H1 (cell line): ENCODE measurements around the gene ISLR2. TPM values are rescaled to one million over a fixed set of nuclear protein-coding genes. Genes with fewer than 3 reads are reported as not detected.
A peak's percentile ranks its signal among the peaks of the same experiment; 100 is the strongest.

Experiments used
- CTCF ChIA-PET: fragments of 300-600 bp; sonication (Branson Sonifier 250); formaldehyde crosslinking; loops from one replicate; lab custom pipeline; 2021; ENCODE audit not compliant: partially characterized antibody; lab: Charles Lee
- POLR2A ChIA-PET: fragments of 300-600 bp; sonication (Branson Sonifier 250); formaldehyde crosslinking; loops from one replicate; lab custom pipeline; 2021; ENCODE audit warnings: inconsistent platforms; ENCODE audit not compliant: partially characterized antibody; lab: Charles Lee
- DNase-seq, 2 experiments: peaks; one replicate each; pipeline versions ENCODE4 v3.0.0 to v3.0.0-alpha.2; 2010 to 2022; ENCODE audit warnings: low spot score in 2 of 2, low read depth in 1 of 2, mixed read lengths in 1 of 2
- FAIRE-seq: peaks from 2 replicates; lab custom pipeline; 2011; peaks lifted over from hg19 to GRCh38; lab: Jason Lieb, UNC
- H2AFZ ChIP-seq: 2 replicates; pipeline ENCODE4 v1.8.1; 2012; ENCODE audit warnings: low read length, inconsistent platforms
- H2AK5ac ChIP-seq: 2 replicates; pipeline ENCODE4 v1.6.1; 2013; ENCODE audit warnings: low read depth, low read length
- H2BK120ac ChIP-seq: replicated peaks from 2 replicates; pipeline ENCODE3; 2013; ENCODE audit warnings: low read depth, low read length, inconsistent platforms
- H2BK12ac ChIP-seq: 2 replicates; pipeline ENCODE4 v1.6.1; 2013; ENCODE audit warnings: low read depth, low read length
- H2BK15ac ChIP-seq: 2 replicates; pipeline ENCODE4 v1.6.1; 2013; ENCODE audit warnings: low read length
- H2BK20ac ChIP-seq: 2 replicates; pipeline ENCODE4 v1.6.1; 2013; ENCODE audit warnings: low read length
- H2BK5ac ChIP-seq: 2 replicates; pipeline ENCODE4 v1.6.1; 2013; ENCODE audit warnings: low read depth, low read length
- H3K14ac ChIP-seq: 2 replicates; pipeline ENCODE4 v1.6.1; 2013; ENCODE audit warnings: inconsistent platforms; ENCODE audit not compliant: insufficient read length
- H3K18ac ChIP-seq: 2 replicates; pipeline ENCODE4 v1.6.1; 2013; ENCODE audit warnings: low read length; ENCODE audit errors: extremely low read depth
- H3K23ac ChIP-seq: 2 replicates; pipeline ENCODE4 v1.6.1; 2013; ENCODE audit warnings: inconsistent platforms; ENCODE audit not compliant: insufficient read length
- H3K23me2 ChIP-seq: 2 replicates; pipeline ENCODE4 v1.6.1; 2013; ENCODE audit warnings: low read depth, low read length
- H3K27ac ChIP-seq: 2 replicates; pipeline ENCODE4 v1.6.1; 2011; ENCODE audit warnings: low read depth, low read length, inconsistent platforms
- H3K27me3 ChIP-seq, 4 experiments: replicated peaks in 1 of 4; 1 replicate in 1 of 4; 2 replicates in 3 of 4; pipeline versions ENCODE4 v1.6.1 to v1.8.1; 2011 to 2013; ENCODE audit warnings: low read length in 3 of 4, mild to moderate bottlenecking in 3 of 4, inconsistent platforms in 2 of 4, mixed read lengths in 2 of 4, moderate library complexity in 1 of 4; ENCODE audit not compliant: control insufficient read depth in 3 of 4, insufficient read depth in 3 of 4; ENCODE audit errors: extremely low read depth in 1 of 4
- H3K36me3 ChIP-seq, 4 experiments: 2 replicates each; pipeline versions ENCODE4 v1.6.1 to v1.8.1; 2011 to 2013; ENCODE audit warnings: mild to moderate bottlenecking in 4 of 4, low read length in 3 of 4, moderate library complexity in 2 of 4, control low read depth in 1 of 4, inconsistent platforms in 1 of 4; ENCODE audit not compliant: insufficient read depth in 4 of 4, control insufficient read depth in 2 of 4
- H3K4ac ChIP-seq: replicated peaks from 2 replicates; pipeline ENCODE3; 2013; ENCODE audit warnings: low read length, low read depth, mixed read lengths, inconsistent platforms; ENCODE audit not compliant: insufficient read length
- H3K4me1 ChIP-seq, 4 experiments: replicated peaks in 1 of 4; 1 replicate in 1 of 4; 2 replicates in 3 of 4; pipeline versions ENCODE4 v1.6.1 to v1.8.1; 2011 to 2013; ENCODE audit warnings: low read length in 3 of 4, inconsistent platforms in 2 of 4, mixed read lengths in 1 of 4; ENCODE audit not compliant: insufficient read depth in 4 of 4, control insufficient read depth in 3 of 4
- H3K4me2 ChIP-seq, 2 experiments: 2 replicates each; pipeline versions ENCODE4 v1.6.1 to v1.8.1; 2011 to 2013; ENCODE audit warnings: low read depth in 2 of 2, low read length in 2 of 2, control low read depth in 1 of 2, inconsistent platforms in 1 of 2, mild to moderate bottlenecking in 1 of 2; ENCODE audit not compliant: insufficient read depth in 1 of 2
- H3K4me3 ChIP-seq, 4 experiments: fragments of 200-600, 300-600 bp in 1 of 4; sonication (generic), shearing (Covaris generic), sonication (Bioruptor Twin) in 1 of 4; 2 replicates each; pipeline versions ENCODE4 v1.5.1 to v1.8.1; 2011 to 2016; ENCODE audit warnings: low read length in 4 of 4, low read depth in 3 of 4, control low read depth in 2 of 4, inconsistent platforms in 2 of 4, mild to moderate bottlenecking in 2 of 4, mixed read lengths in 1 of 4, moderate library complexity in 1 of 4; ENCODE audit not compliant: insufficient read depth in 2 of 4; ENCODE audit errors: extremely low read depth in 1 of 4
- H3K56ac ChIP-seq: replicated peaks from 2 replicates; pipeline ENCODE3; 2013; ENCODE audit warnings: low read depth, mild to moderate bottlenecking, mixed read lengths, low read length, inconsistent platforms; ENCODE audit not compliant: insufficient read length
- H3K79me1 ChIP-seq: 2 replicates; pipeline ENCODE4 v1.6.1; 2013; ENCODE audit warnings: low read depth, low read length, control low read depth
- H3K79me2 ChIP-seq, 2 experiments: 2 replicates each; pipeline versions ENCODE4 v1.6.1 to v1.8.1; 2012 to 2013; ENCODE audit warnings: low read length in 2 of 2, mild to moderate bottlenecking in 2 of 2, inconsistent platforms in 1 of 2; ENCODE audit not compliant: insufficient read depth in 2 of 2, control insufficient read depth in 1 of 2
- H3K9ac ChIP-seq, 4 experiments: replicated peaks in 1 of 4; 1 replicate in 1 of 4; 2 replicates in 3 of 4; pipeline versions ENCODE4 v1.6.1 to v1.8.1; 2011 to 2013; ENCODE audit warnings: low read depth in 3 of 4, low read length in 3 of 4, control low read depth in 2 of 4, mild to moderate bottlenecking in 2 of 4, moderate library complexity in 2 of 4, inconsistent platforms in 1 of 4; ENCODE audit errors: extremely low read depth in 1 of 4
- H3K9me3 ChIP-seq, 2 experiments: 2 replicates each; pipeline versions ENCODE4 v1.6.1 to v1.8.1; 2012 to 2013; ENCODE audit warnings: mild to moderate bottlenecking in 2 of 2, moderate library complexity in 2 of 2, control low read depth in 1 of 2, inconsistent platforms in 1 of 2, low read depth in 1 of 2, low read length in 1 of 2, mixed read lengths in 1 of 2; ENCODE audit not compliant: insufficient read depth in 2 of 2
- H4K20me1 ChIP-seq, 2 experiments: replicated peaks in 1 of 2; 2 replicates each; pipeline versions ENCODE3 to v1.8.1; 2011 to 2013; ENCODE audit warnings: inconsistent platforms in 2 of 2, low read length in 2 of 2, mild to moderate bottlenecking in 1 of 2; ENCODE audit not compliant: insufficient read depth in 2 of 2, control insufficient read depth in 1 of 2
- H4K5ac ChIP-seq: 2 replicates; pipeline ENCODE4 v1.6.1; 2013; ENCODE audit warnings: low read length, low read depth, mixed read lengths, inconsistent platforms; ENCODE audit not compliant: insufficient read length
- H4K8ac ChIP-seq: 2 replicates; pipeline ENCODE4 v1.8.0; 2013; ENCODE audit warnings: mild to moderate bottlenecking, moderate library complexity, low read length, inconsistent platforms; ENCODE audit not compliant: insufficient read depth; ENCODE audit errors: extremely low read depth
- H4K91ac ChIP-seq: replicated peaks from 2 replicates; pipeline ENCODE3; 2013; ENCODE audit warnings: low read length, mixed read lengths, inconsistent platforms; ENCODE audit not compliant: insufficient read length
- BACH1 ChIP-seq: IDR thresholded peaks from 2 replicates; pipeline ENCODE4 v1.6.1; 2012; ENCODE audit warnings: low read length, improper control_type of control experiment
- CEBPB ChIP-seq: IDR thresholded peaks from 2 replicates; pipeline ENCODE4 v1.6.1; 2012; ENCODE audit warnings: low read depth, low read length
- CHD2 ChIP-seq: IDR thresholded peaks from 2 replicates; pipeline ENCODE4 v1.6.1; 2012; ENCODE audit warnings: low read length, improper control_type of control experiment
- GTF2F1 ChIP-seq: IDR thresholded peaks from 2 replicates; pipeline ENCODE4 v1.6.1; 2012; ENCODE audit warnings: low read depth, low read length, improper control_type of control experiment, borderline replicate concordance
- RXRA ChIP-seq: IDR thresholded peaks from 2 replicates; pipeline ENCODE4 v1.6.1; 2011; ENCODE audit warnings: low read depth, mild to moderate bottlenecking, low read length, moderate library complexity; ENCODE audit not compliant: insufficient read depth
- SAP30 ChIP-seq: fragments of 300-600 bp; sonication (generic); IDR thresholded peaks from 2 replicates; pipeline ENCODE4 v1.7.1; 2012; ENCODE audit warnings: low read length, moderate library complexity, mild to moderate bottlenecking, inconsistent platforms; ENCODE audit not compliant: insufficient read depth, insufficient replicate concordance
- USF2 ChIP-seq: IDR thresholded peaks from 2 replicates; pipeline ENCODE4 v1.6.1; 2011; ENCODE audit warnings: low read length, improper control_type of control experiment
- WGBS, 2 experiments: shearing (Covaris generic) in 1 of 2; methylation state at CpG; one replicate each; pipeline versions ENCODE4 v1.1.6 to v1.1.7; 2013 to 2015; ENCODE audit warnings: low lambda C conversion rate in 2 of 2, mixed read lengths in 2 of 2, inconsistent platforms in 1 of 2, low coverage in 1 of 2, missing lambda C conversion rate in 1 of 2; ENCODE audit not compliant: insufficient replicate concordance in 2 of 2, insufficient coverage in 1 of 2, insufficient read length in 1 of 2; ENCODE audit errors: extremely low coverage in 1 of 2, missing lambda C conversion rate in 1 of 2; 5-methylcytosine and 5-hydroxymethylcytosine counted together
- polyA plus RNA-seq, 7 experiments: library from polyadenylated mRNA; depleted of rRNA in 3 of 7; stranded (reverse) in 5 of 7; unstranded in 2 of 7; fragments of >200 nt in 5 of 7; fragments of 200-250 nt in 2 of 7; gene quantifications; 1 replicate in 5 of 7; 2 replicates in 1 of 7; 4 replicates in 1 of 7; pipeline versions ENCODE4 v1.2.1 to v1.2.3, GENCODE V29; 2011 to 2013; ENCODE audit warnings: missing spikeins in 2 of 7, mixed read lengths in 2 of 7
- total RNA-seq: library from RNA; stranded (reverse); fragmentation: NEBNext Ultra II Directional; extraction: Animal tissue kit (Norgen Biotek cat#: 25700); gene quantifications from 2 replicates; pipeline ENCODE4 v1.2.1, GENCODE V29; 2021
- TF ChIP-seq, protein P1 (sequence below), 3 experiments: IDR thresholded peaks; 1 replicate in 2 of 3; 2 replicates in 1 of 3; pipeline versions ENCODE4 v1.5.1 to v1.6.1; 2011; ENCODE audit warnings: low read length in 3 of 3, mild to moderate bottlenecking in 3 of 3, inconsistent platforms in 2 of 3, low read depth in 1 of 3, moderate library complexity in 1 of 3; ENCODE audit not compliant: insufficient read depth in 1 of 3; ENCODE audit errors: control extremely low read depth in 1 of 3

ISLR2 gene
- total and polyA plus RNA-seq, 2 of the 8 experiments (the other 6 are each of a cell fraction or from before 2014, with no cell fraction given): 0.47 to 0.58 TPM

DNA sequence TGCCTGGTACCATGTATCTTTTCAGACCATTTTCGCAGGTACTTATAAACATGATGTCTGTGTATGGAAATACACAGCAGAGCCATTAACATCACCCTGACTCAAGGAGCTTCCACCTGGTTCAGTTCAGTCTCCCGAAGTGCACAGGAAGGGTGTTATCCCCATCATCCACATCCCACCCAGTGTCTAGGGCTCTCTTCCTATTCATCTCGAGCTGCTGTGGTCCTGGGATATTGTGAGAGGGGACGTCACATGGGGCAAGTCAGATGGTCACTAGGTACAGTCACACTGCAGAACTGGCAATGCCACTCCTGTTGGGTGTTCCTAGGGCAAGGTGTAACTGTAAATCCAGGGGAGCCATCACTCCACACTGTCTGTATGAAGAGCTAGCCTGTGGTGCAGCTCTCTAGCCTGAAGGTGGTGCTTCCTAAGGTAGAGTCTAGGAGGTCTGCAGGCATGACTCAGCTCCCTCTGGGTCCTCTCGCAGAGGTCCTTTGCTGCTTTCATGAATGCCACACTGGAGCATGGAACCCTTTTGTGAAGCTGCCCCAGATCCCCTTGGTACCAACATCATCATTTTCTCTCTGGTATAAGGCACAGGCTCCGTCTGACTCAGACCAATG lies 13.9 kb downstream of the ISLR2 start:
- Histone ChIP-seq H2BK12ac (peak overlapping the region; percentile 7; the same call in 1 of the 2 replicates), H3K14ac (no peak overlapping the region), H4K8ac (no peak overlapping the region), H3K56ac (no peak overlapping the region), H2AFZ (no peak overlapping the region), H3K27me3 (peaks cover 0 to 3% (median 3%) of the 10 kb centered on the region in 4 experiments; a peak in 1 of 7 replicates), H4K20me1 (no peaks in the 10 kb centered on the region), H3K79me1 (no peaks in the 10 kb centered on the region), H2BK120ac (no peak overlapping the region), H3K18ac (no peak overlapping the region), H4K91ac (no peak overlapping the region), H3K4ac (no peak overlapping the region), H2BK20ac (peak overlapping the region; percentile 4; the same call in 1 of the 2 replicates), H3K36me3 (no peaks in the 10 kb centered on the region), H3K4me3 (no peak overlapping the region), H3K23me2 (peaks cover 2% of the 10 kb centered on the region; the same call in 1 of the 2 replicates), H3K4me1 (peaks cover 2 to 20% (median 6%) of the 10 kb centered on the region in 4 experiments; a peak in 5 of 7 replicates), H3K9ac (no peak overlapping the region), H3K9me3 (peaks cover 0 to 12% of the 10 kb centered on the region in 2 experiments; a peak in 2 of 4 replicates), H3K23ac (no peak overlapping the region), H3K79me2 (no peaks in the 10 kb centered on the region), H3K4me2 (no peak overlapping the region), H4K5ac (no peak overlapping the region), H2BK5ac (0 out of 2 replicates have a peak overlapping the region, but pooled peaks have one; percentile 8), H3K27ac (no peak overlapping the region), H2BK15ac (no peak overlapping the region), H2AK5ac (no peak overlapping the region; the same call in 1 of the 2 replicates)
- peak; percentile 63 for FAIRE-seq
- 85% methylated on average over 6 of the region's 6 CpGs; no CpG with 5 or more reads in 1 of the 2 experiments for WGBS, 2 experiments
- ChIA-PET POLR2A (interaction anchor here (0.7 to 1.2 kb wide), 4 partner anchors 11 to 78 kb away, joined by 3 to 5 read pairs (median 4); no protein-coding TSS in a partner anchor), CTCF (interaction anchor here (0.6 to 4.1 kb wide), 28 partner anchors 8 to 247 kb away, joined by 3 to 24 read pairs (median 4); partner anchors contain the start of gene STRA6)
- DNase-seq: no peak
- TF ChIP-seq USF2 (no peak), BACH1 (peak; percentile 88), GTF2F1 (no peak), CHD2 (no peak), RXRA (no peak), CEBPB (no peak), SAP30 (no peak)
- TF ChIP-seq, protein P1, sequence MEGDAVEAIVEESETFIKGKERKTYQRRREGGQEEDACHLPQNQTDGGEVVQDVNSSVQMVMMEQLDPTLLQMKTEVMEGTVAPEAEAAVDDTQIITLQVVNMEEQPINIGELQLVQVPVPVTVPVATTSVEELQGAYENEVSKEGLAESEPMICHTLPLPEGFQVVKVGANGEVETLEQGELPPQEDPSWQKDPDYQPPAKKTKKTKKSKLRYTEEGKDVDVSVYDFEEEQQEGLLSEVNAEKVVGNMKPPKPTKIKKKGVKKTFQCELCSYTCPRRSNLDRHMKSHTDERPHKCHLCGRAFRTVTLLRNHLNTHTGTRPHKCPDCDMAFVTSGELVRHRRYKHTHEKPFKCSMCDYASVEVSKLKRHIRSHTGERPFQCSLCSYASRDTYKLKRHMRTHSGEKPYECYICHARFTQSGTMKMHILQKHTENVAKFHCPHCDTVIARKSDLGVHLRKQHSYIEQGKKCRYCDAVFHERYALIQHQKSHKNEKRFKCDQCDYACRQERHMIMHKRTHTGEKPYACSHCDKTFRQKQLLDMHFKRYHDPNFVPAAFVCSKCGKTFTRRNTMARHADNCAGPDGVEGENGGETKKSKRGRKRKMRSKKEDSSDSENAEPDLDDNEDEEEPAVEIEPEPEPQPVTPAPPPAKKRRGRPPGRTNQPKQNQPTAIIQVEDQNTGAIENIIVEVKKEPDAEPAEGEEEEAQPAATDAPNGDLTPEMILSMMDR (IDR thresholded peaks at IDR 0.05; ENCODE audit: control extremely low read depth in 1 of 3, insufficient read depth in 1 of 3, low read depth in 1 of 3, low read length in 3 of 3): peak in 2 of 3 experiments; percentile 36 to 57; a peak in 3 of 4 replicates
